ENCODE results near the gene AOC2. TPM values are rescaled to one million over a fixed set of nuclear protein-coding genes. Genes with fewer than 3 reads are reported as not detected.

The AOC2 gene
- polyA plus RNA-seq, 1 of the 3 experiments (the other 2 are of a cell fraction): 0.33 TPM

- Histone ChIP-seq H3K4me3 (ENCODE audit: low read depth in 2 of 2, low read length in 1 of 2) (no peak overlapping the region), H4K20me1 (ENCODE audit: insufficient read depth) (0 out of 2 replicates have a peak, but pooled peaks cover 4% of the 10 kb centered on the region), H3K9me2 (no peaks in the 10 kb centered on the region), H3K36me3 (replicated peaks in 1 of 2; ENCODE audit: control insufficient read depth in 1 of 2, insufficient read depth in 2 of 2, low read length in 1 of 2) (peaks cover 11 to 28% of the 10 kb centered on the region in 2 experiments), H3F3A (replicated peaks; ENCODE audit: insufficient read depth) (no peaks in the 10 kb centered on the region), H2AFZ (ENCODE audit: low read depth) (no peak overlapping the region), H3K4me1 (ENCODE audit: control insufficient read depth in 1 of 2, insufficient read depth in 2 of 2, low read depth in 1 of 2, low read length in 1 of 2) (peaks cover 0 to 4% of the 10 kb centered on the region in 2 experiments; a peak in 1 of 4 replicates), H3K9me3 (no peaks in the 10 kb centered on the region), H3K79me2 (ENCODE audit: insufficient read depth) (no peaks in the 10 kb centered on the region), H3K4me2 (no peak overlapping the region), H3K27me3 (ENCODE audit: insufficient read depth) (no peaks in the 10 kb centered on the region), H3K9ac (no peak overlapping the region), H3K27ac (ENCODE audit: low read depth in 2 of 2, low read length in 1 of 2) (no peak overlapping the region)
- WGBS (ENCODE audit: low lambda C conversion rate): 74% methylated on average over 3 of the region's 3 CpGs
- DNase-seq: no peak
- ChIA-PET POLR2A (interaction anchor here (0.6 kb wide), 1 partner anchor 329 kb away, joined by 3 read pairs; no protein-coding TSS in a partner anchor), CTCF (interaction anchor here (1.0 to 2.4 kb wide), 2 partner anchors 10 to 24 kb away, joined by 3 to 7 read pairs; partner anchors contain the start of gene BECN1)
- no peak for TF ChIP-seq YY1 (IDR thresholded peaks at IDR 0.05; ENCODE audit: low read depth)
- no peak for TF ChIP-seq POLR2AphosphoS5 (IDR thresholded peaks at IDR 0.05; ENCODE audit: low read depth, low read length)
- TF ChIP-seq GABPA (IDR thresholded peaks at IDR 0.05; ENCODE audit: low read depth): no peak
- TF ChIP-seq RCOR1 (IDR thresholded peaks at IDR 0.05; ENCODE audit: low read length): no peak
- no peak for TF ChIP-seq TAF1 (IDR thresholded peaks at IDR 0.05; ENCODE audit: borderline replicate concordance, low read depth, low read length)
- TF ChIP-seq TEAD4 (IDR thresholded peaks at IDR 0.05; ENCODE audit: borderline replicate concordance, insufficient read depth): no peak
- TF ChIP-seq NRF1 (IDR thresholded peaks at IDR 0.05; ENCODE audit: low read depth, low read length): no peak
- TF ChIP-seq, protein P1, sequence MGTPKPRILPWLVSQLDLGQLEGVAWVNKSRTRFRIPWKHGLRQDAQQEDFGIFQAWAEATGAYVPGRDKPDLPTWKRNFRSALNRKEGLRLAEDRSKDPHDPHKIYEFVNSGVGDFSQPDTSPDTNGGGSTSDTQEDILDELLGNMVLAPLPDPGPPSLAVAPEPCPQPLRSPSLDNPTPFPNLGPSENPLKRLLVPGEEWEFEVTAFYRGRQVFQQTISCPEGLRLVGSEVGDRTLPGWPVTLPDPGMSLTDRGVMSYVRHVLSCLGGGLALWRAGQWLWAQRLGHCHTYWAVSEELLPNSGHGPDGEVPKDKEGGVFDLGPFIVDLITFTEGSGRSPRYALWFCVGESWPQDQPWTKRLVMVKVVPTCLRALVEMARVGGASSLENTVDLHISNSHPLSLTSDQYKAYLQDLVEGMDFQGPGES (IDR thresholded peaks at IDR 0.05; ENCODE audit: low read depth, low read length): no peak
- no peak for TF ChIP-seq REST (IDR thresholded peaks at IDR 0.05; ENCODE audit: low read depth, low read length)
- TF ChIP-seq, protein P2, sequence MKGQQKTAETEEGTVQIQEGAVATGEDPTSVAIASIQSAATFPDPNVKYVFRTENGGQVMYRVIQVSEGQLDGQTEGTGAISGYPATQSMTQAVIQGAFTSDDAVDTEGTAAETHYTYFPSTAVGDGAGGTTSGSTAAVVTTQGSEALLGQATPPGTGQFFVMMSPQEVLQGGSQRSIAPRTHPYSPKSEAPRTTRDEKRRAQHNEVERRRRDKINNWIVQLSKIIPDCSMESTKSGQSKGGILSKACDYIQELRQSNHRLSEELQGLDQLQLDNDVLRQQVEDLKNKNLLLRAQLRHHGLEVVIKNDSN (IDR thresholded peaks at IDR 0.05; ENCODE audit: borderline replicate concordance, low read depth): no peak
- no peak for TF ChIP-seq ZBTB33 (IDR thresholded peaks at IDR 0.05; ENCODE audit: borderline replicate concordance, low read depth)
- TF ChIP-seq SMC3 (IDR thresholded peaks at IDR 0.05; ENCODE audit: low read depth, low read length): no peak
- TF ChIP-seq RFX5 (IDR thresholded peaks at IDR 0.05; ENCODE audit: low read length): no peak
- TF ChIP-seq FOSL2 (IDR thresholded peaks at IDR 0.05; ENCODE audit: borderline replicate concordance, low read depth): no peak
- TF ChIP-seq USF2 (IDR thresholded peaks at IDR 0.05; ENCODE audit: borderline replicate concordance, low read depth, low read length): no peak
These were observed 3.7 kb downstream of the AOC2 start for GRCh38 chr17:42848093-42848492.
